ENCODE results near the gene PLP1. TPM values are rescaled to one million over a fixed set of nuclear protein-coding genes. Genes with fewer than 3 reads are reported as not detected.

Gene PLP1
- total and polyA plus RNA-seq, 2 of the 8 experiments (the other 6 are each of a cell fraction or from before 2014, with no cell fraction given) = 49.2 to 218 TPM

DNA sequence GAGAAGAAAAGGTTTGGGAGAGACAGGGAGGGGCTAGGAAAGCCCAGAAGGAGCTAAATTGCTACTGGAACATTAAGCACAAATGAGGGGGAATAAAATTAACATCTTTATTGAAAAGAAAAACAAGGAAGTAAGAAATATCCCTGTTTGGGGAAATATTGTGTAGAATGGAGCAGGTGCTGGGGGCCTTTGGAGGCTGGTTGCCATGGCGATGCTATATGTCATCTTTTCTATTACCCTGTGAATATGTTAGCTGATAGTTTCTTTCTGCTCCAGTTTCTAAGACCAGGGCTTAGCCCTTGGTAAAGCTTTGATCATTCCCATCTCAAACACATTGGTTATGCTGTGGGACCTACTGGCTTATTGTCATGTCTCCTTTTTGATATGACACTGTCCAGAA is 37.2 kb upstream of the PLP1 start (continued):
- TF ChIP-seq TCF12 (IDR thresholded peaks at IDR 0.05; ENCODE audit: low read depth, low read length) (no peak), EP300 (IDR thresholded peaks at IDR 0.05; ENCODE audit: borderline replicate concordance in 1 of 2, low read depth in 2 of 2, low read length in 2 of 2) (no peak), CREB1 (IDR thresholded peaks at IDR 0.05) (no peak)
- TF ChIP-seq, protein P1, sequence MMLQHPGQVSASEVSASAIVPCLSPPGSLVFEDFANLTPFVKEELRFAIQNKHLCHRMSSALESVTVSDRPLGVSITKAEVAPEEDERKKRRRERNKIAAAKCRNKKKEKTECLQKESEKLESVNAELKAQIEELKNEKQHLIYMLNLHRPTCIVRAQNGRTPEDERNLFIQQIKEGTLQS (IDR thresholded peaks at IDR 0.05; ENCODE audit: insufficient read depth, low read depth, low read length) = no peak
